GM23338 (cell line): ENCODE measurements around the gene SHFL.
A peak's percentile ranks its signal among the peaks of the same experiment; 100 is the strongest.

ENCODE experiments used
- CTCF ChIP-seq, 2 experiments: fragments of 200-600 bp in 1 of 2; sonication (generic) in 1 of 2; conservative IDR thresholded peaks; 2 replicates each; pipeline versions ENCODE4 v1.5.1 to v1.6.1; 2016 to 2017; ENCODE audit warnings: antibody characterized with exemption in 2 of 2, low read depth in 2 of 2, mild to moderate bottlenecking in 2 of 2, moderate library complexity in 1 of 2
- EZH2 ChIP-seq: fragments of 200-600 bp; sonication (generic); IDR thresholded peaks from one replicate; pipeline ENCODE4 v1.8.0; 2017; ENCODE audit warnings: antibody characterized with exemption, mild to moderate bottlenecking, low read depth; ENCODE audit not compliant: unreplicated experiment
- EZH2phosphoT487 ChIP-seq: fragments of 200-600 bp; sonication (generic); IDR thresholded peaks from one replicate; pipeline ENCODE4 v1.8.1; 2018; ENCODE audit warnings: antibody characterized with exemption; ENCODE audit not compliant: unreplicated experiment
- POLR2AphosphoS5 ChIP-seq: IDR thresholded peaks from 2 replicates; pipeline ENCODE4 v1.6.1; 2016; ENCODE audit warnings: antibody characterized with exemption, low read depth
- STAT1 ChIP-seq: IDR thresholded peaks from one replicate; pipeline ENCODE4 v1.6.1; 2016; ENCODE audit warnings: antibody characterized with exemption; ENCODE audit not compliant: unreplicated experiment
- ZNF331 ChIP-seq: fragments of 250-450 bp; sonication (Bioruptor Pico); IDR thresholded peaks from 2 replicates; pipeline ENCODE4 v1.5.0; 2020; ENCODE audit warnings: low read depth, mild to moderate bottlenecking, moderate library complexity
- TF ChIP-seq, protein P1 (sequence below): IDR thresholded peaks from 2 replicates; pipeline ENCODE4 v1.6.1; 2016; ENCODE audit warnings: antibody characterized with exemption
- TF ChIP-seq, protein P2 (sequence below): IDR thresholded peaks from one replicate; pipeline ENCODE4 v1.6.1; 2018; ENCODE audit warnings: antibody characterized with exemption; ENCODE audit not compliant: unreplicated experiment

- TF ChIP-seq CTCF (conservative IDR thresholded peaks at IDR 0.05; ENCODE audit: low read depth in 2 of 2) (no peak), EZH2 (no peak), ZNF331 (CRISPR knock-in tag) (no peak), EZH2phosphoT487 (no peak), STAT1 (no peak), POLR2AphosphoS5 (peak; percentile 56)
- TF ChIP-seq, protein P1, sequence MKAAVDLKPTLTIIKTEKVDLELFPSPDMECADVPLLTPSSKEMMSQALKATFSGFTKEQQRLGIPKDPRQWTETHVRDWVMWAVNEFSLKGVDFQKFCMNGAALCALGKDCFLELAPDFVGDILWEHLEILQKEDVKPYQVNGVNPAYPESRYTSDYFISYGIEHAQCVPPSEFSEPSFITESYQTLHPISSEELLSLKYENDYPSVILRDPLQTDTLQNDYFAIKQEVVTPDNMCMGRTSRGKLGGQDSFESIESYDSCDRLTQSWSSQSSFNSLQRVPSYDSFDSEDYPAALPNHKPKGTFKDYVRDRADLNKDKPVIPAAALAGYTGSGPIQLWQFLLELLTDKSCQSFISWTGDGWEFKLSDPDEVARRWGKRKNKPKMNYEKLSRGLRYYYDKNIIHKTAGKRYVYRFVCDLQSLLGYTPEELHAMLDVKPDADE = no peak
- TF ChIP-seq, protein P2, sequence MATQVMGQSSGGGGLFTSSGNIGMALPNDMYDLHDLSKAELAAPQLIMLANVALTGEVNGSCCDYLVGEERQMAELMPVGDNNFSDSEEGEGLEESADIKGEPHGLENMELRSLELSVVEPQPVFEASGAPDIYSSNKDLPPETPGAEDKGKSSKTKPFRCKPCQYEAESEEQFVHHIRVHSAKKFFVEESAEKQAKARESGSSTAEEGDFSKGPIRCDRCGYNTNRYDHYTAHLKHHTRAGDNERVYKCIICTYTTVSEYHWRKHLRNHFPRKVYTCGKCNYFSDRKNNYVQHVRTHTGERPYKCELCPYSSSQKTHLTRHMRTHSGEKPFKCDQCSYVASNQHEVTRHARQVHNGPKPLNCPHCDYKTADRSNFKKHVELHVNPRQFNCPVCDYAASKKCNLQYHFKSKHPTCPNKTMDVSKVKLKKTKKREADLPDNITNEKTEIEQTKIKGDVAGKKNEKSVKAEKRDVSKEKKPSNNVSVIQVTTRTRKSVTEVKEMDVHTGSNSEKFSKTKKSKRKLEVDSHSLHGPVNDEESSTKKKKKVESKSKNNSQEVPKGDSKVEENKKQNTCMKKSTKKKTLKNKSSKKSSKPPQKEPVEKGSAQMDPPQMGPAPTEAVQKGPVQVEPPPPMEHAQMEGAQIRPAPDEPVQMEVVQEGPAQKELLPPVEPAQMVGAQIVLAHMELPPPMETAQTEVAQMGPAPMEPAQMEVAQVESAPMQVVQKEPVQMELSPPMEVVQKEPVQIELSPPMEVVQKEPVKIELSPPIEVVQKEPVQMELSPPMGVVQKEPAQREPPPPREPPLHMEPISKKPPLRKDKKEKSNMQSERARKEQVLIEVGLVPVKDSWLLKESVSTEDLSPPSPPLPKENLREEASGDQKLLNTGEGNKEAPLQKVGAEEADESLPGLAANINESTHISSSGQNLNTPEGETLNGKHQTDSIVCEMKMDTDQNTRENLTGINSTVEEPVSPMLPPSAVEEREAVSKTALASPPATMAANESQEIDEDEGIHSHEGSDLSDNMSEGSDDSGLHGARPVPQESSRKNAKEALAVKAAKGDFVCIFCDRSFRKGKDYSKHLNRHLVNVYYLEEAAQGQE = no peak
These were observed at the start of gene SHFL for GRCh38 chr19:10085641-10086590.
